K562 (cell line): ENCODE results near the gene CXCL17. TPM values are rescaled to one million over a fixed set of nuclear protein-coding genes. Genes with fewer than 3 reads are reported as not detected.

Experiments
- ATF1 ChIP-seq, 2 experiments: fragments of 450-650 bp in 1 of 2; IDR thresholded peaks; 2 replicates each; pipeline ENCODE4 v1.6.1; 2016; ENCODE audit warnings: missing compliant biosample characterization in 1 of 2, missing genetic modification characterization in 1 of 2
- C11orf30 ChIP-seq: fragments of 450-650 bp; IDR thresholded peaks from 2 replicates; pipeline ENCODE4 v1.6.1; 2016; ENCODE audit warnings: low read depth, mild to moderate bottlenecking
- CBFA2T3 ChIP-seq: fragments of 450-650 bp; IDR thresholded peaks from 2 replicates; pipeline ENCODE4 v1.6.1; 2017
- CREM ChIP-seq: IDR thresholded peaks from 2 replicates; pipeline ENCODE4 v1.6.1; 2014; ENCODE audit warnings: antibody characterized with exemption, low read depth
- ETV6 ChIP-seq, 3 experiments: fragments of 150-350 bp in 1 of 3; sonication (generic) in 1 of 3; formaldehyde crosslinking in 1 of 3; IDR thresholded peaks; 2 replicates each; pipeline versions ENCODE4 v1.6.1 to v1.8.0; 2014 to 2022; ENCODE audit warnings: borderline replicate concordance in 2 of 3, low read depth in 2 of 3, antibody characterized with exemption in 1 of 3, low read length in 1 of 3, mild to moderate bottlenecking in 1 of 3, missing genetic modification reagents in 1 of 3
- FOSL1 ChIP-seq: fragments of 200-800 bp; sonication (Bioruptor generic); conservative IDR thresholded peaks from 2 replicates; pipeline ENCODE4 v1.6.1; 2016; ENCODE audit warnings: missing genetic modification characterization, missing compliant biosample characterization
- FOXP4 ChIP-seq: sonication (generic); formaldehyde crosslinking; IDR thresholded peaks from 2 replicates; pipeline ENCODE4 v1.8.0; 2022; ENCODE audit warnings: mild to moderate bottlenecking, missing genetic modification reagents, borderline replicate concordance
- JUN ChIP-seq, 2 experiments: sonication (generic) in 1 of 2; formaldehyde crosslinking in 1 of 2; IDR thresholded peaks; 2 replicates each; pipeline versions ENCODE4 v1.6.1 to v1.8.0; 2012 to 2022; ENCODE audit warnings: borderline replicate concordance in 2 of 2, mild to moderate bottlenecking in 2 of 2, improper control_type of control experiment in 1 of 2, low read depth in 1 of 2, low read length in 1 of 2, missing genetic modification reagents in 1 of 2
- MBD2 ChIP-seq: sonication (generic); IDR thresholded peaks from 2 replicates; pipeline ENCODE4 v1.6.1; 2016; ENCODE audit warnings: low read depth, borderline replicate concordance
- MXD1 ChIP-seq: fragments of 250-450 bp; sonication (Bioruptor Pico); IDR thresholded peaks from 2 replicates; pipeline ENCODE4 v1.8.0; 2021; ENCODE audit warnings: borderline replicate concordance, mild to moderate bottlenecking, moderate library complexity; ENCODE audit not compliant: poor library complexity, severe bottlenecking
- NCOR1 ChIP-seq: fragments of 450-650 bp; IDR thresholded peaks from 2 replicates; pipeline ENCODE4 v1.6.1; 2016; ENCODE audit warnings: mild to moderate bottlenecking, moderate library complexity
- NFE2 ChIP-seq: IDR thresholded peaks from 2 replicates; pipeline ENCODE4 v1.6.1; 2014; ENCODE audit warnings: antibody characterized with exemption, low read depth
- PKNOX1 ChIP-seq: fragments of 450-650 bp; IDR thresholded peaks from 2 replicates; pipeline ENCODE4 v1.6.1; 2016
- SMC3 ChIP-seq: conservative IDR thresholded peaks from 2 replicates; pipeline ENCODE4 v1.6.1; 2011; ENCODE audit warnings: low read depth, low read length, improper control_type of control experiment; ENCODE audit not compliant: insufficient read depth
- SRF ChIP-seq, 2 experiments: fragments of 250-450, 450-650 bp in 1 of 2; sonication (Bioruptor Pico) in 1 of 2; sonication (generic) in 1 of 2; formaldehyde crosslinking; IDR thresholded peaks; 2 replicates each; pipeline versions ENCODE4 v1.5.0 to v1.5.1; 2020 to 2022; ENCODE audit warnings: mild to moderate bottlenecking in 1 of 2, missing genetic modification reagents in 1 of 2
- ZBTB7A ChIP-seq: IDR thresholded peaks from 2 replicates; pipeline ENCODE4 v1.6.1; 2011; ENCODE audit warnings: low read depth, mild to moderate bottlenecking, low read length, moderate library complexity, borderline replicate concordance; ENCODE audit not compliant: control insufficient read depth
- ZEB2 ChIP-seq: fragments of 450-650 bp; IDR thresholded peaks from 2 replicates; pipeline ENCODE4 v1.6.1; 2016
- ZNF592 ChIP-seq: fragments of 450-650 bp; IDR thresholded peaks from 2 replicates; pipeline ENCODE4 v1.6.1; 2017; ENCODE audit warnings: antibody characterized with exemption, mild to moderate bottlenecking
- ZZZ3 ChIP-seq: fragments of 450-650 bp; IDR thresholded peaks from 2 replicates; pipeline ENCODE4 v1.6.1; 2016; ENCODE audit warnings: antibody characterized with exemption, mild to moderate bottlenecking, moderate library complexity
- polyA plus RNA-seq, 8 experiments: library from polyadenylated mRNA; depleted of rRNA in 4 of 8; stranded (reverse) in 5 of 8; unstranded in 3 of 8; fragments of >200 nt; fragmentation: Nextera tagmentation in 2 of 8; fragmentation: Illumina TruSeq in 1 of 8; extraction: Ambion mirVana in 2 of 8; extraction: Trizol in 1 of 8; gene quantifications; 2 replicates each; pipeline versions ENCODE4 v1.2.1 to v1.2.3, GENCODE V29; 2011 to 2014; ENCODE audit warnings: inconsistent platforms in 1 of 8, missing spikeins in 1 of 8
- total RNA-seq, 7 experiments: library from RNA; depleted of rRNA in 6 of 7; stranded (reverse); fragments of >200 nt in 6 of 7; fragmentation: Illumina TruSeq in 2 of 7; extraction: Trizol in 2 of 7; gene quantifications; 2 replicates each; pipeline versions ENCODE4 v1.2.1 to v1.2.3, GENCODE V29; 2011 to 2021; ENCODE audit warnings: low replicate concordance in 1 of 7

CXCL17 gene
- total and polyA plus RNA-seq, 9 of the 15 experiments (the other 6 are each of a cell fraction or from before 2014, with no cell fraction given): 0.10 to 0.15 TPM; not detected in 7

DNA sequence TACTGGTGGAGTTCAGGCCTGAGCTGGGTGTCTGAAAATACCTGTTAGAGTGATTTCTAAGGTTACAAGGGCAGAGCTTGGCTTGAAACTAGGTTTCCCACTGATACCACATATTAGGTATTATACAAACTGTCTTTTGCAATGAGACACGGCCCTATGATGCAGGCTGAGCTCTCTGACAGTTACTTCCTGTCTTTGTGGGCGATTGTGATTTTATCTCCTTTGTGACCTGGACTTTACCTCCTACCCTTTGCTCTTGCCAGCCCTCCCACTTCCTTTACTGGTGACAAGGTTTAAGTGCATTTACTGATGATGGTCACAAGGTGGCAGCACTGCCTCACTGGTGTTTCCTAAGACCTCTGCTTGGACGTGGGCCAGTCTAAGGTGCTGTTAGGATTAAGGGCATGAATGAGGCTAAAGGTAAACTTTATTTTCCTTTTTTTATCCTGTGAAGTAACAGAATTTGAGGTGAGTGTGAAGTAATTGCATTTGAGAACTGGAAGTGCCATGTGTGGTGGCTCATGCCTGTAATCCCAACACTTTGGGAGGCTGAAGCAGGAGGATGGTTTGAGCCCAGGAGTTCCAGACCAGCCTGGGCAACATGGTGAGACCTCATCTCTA, 7.7 kb upstream of the CXCL17 start (continued):
- TF ChIP-seq ZEB2 (peak; percentile 47; the same call in 1 of the 2 replicates), SMC3 (peak; percentile 88), C11orf30 (no peak), SRF (CRISPR knock-in tag; IDR thresholded peaks at IDR 0.05) (peak in 1 of 2 experiments; percentile 70; a peak in 2 of 4 replicates), PKNOX1 (peak; percentile 89), ZBTB7A (no peak), CBFA2T3 (peak; percentile 37; the same call in 1 of the 2 replicates), ETV6 (IDR thresholded peaks at IDR 0.05; ENCODE audit: borderline replicate concordance in 1 of 2, low read depth in 2 of 2, low read length in 1 of 2) (peak; percentile 69 to 95; a peak in 3 of 4 replicates), ETV6 (CRISPR knock-in tag; IDR thresholded peaks at IDR 0.05; ENCODE audit: borderline replicate concordance) (no peak), ZZZ3 (no peak), NCOR1 (0 out of 2 replicates have a peak, but pooled peaks have one; percentile 13), MXD1 (CRISPR knock-in tag) (no peak), CREM (peak; percentile 84), FOXP4 (CRISPR knock-in tag) (0 out of 2 replicates have a peak, but pooled peaks have one; percentile 25), FOSL1 (tag) (0 out of 2 replicates have a peak, but pooled peaks have one; percentile 40), MBD2 (peak; percentile 31; the same call in 1 of the 2 replicates), ATF1 (CRISPR knock-in tag; IDR thresholded peaks at IDR 0.05) (no peak), ATF1 (tag; IDR thresholded peaks at IDR 0.05) (peak; percentile 78), NFE2 (0 out of 2 replicates have a peak, but pooled peaks have one; percentile 23), JUN (IDR thresholded peaks at IDR 0.05; ENCODE audit: borderline replicate concordance, low read depth, low read length) (no peak), JUN (CRISPR knock-in tag; IDR thresholded peaks at IDR 0.05; ENCODE audit: borderline replicate concordance) (no peak), ZNF592 (no peak)
